Measurements from ENCODE around the gene NRIP3.
"Not testable (repeated sequence)": the region's sequence is repeated elsewhere in the genome, so short reads cannot be mapped to it uniquely, and the experiment has no call there.

NRIP3 gene

GRCh38 chr11:8967184-8967583, 36.6 kb downstream of the NRIP3 start:
- no peak for DNase-seq

- peak; percentile 82 for DNase-seq
Measured at GRCh38 chr11:8964324-8965320, 39.2 kb downstream of the NRIP3 start, which contains the start of gene TMEM9B. TMEM9B (minus strand) TSS chr11:8964442; CDS start chr11:8964313, 129 bp downstream.

GRCh38 chr11:8963569-8964323, 40.1 kb downstream of the NRIP3 start:
- DNase-seq = peak; percentile 82

- DNase-seq = no peak
Measured at GRCh38 chr11:8962841-8963240, 41.0 kb downstream of the NRIP3 start.

GRCh38 chr11:8961401-8961800, 42.4 kb downstream of the NRIP3 start:
- DNase-seq = no peak

GRCh38 chr11:8959546-8960166, 44.1 kb downstream of the NRIP3 start:
- DNase-seq = no peak

GRCh38 chr11:8956860-8957259, 46.9 kb downstream of the NRIP3 start:
- DNase-seq = no peak

GRCh38 chr11:8948886-8949285, 54.9 kb downstream of the NRIP3 start:
- DNase-seq = no peak

GRCh38 chr11:8947230-8947943, 56.4 kb downstream of the NRIP3 start:
- no peak for DNase-seq

- no peak for DNase-seq
Measured at GRCh38 chr11:8942518-8943066, 61.2 kb downstream of the NRIP3 start, which contains the start of gene ASCL3. ASCL3 (minus strand) TSS chr11:8943016; CDS start chr11:8938161, 4,855 bp downstream.

GRCh38 chr11:8941341-8942103, 62.3 kb downstream of the NRIP3 start:
- DNase-seq = no peak

GRCh38 chr11:8937659-8938058, 66.1 kb downstream of the NRIP3 start:
- no peak for DNase-seq

- no peak for DNase-seq
Measured at GRCh38 chr11:8937159-8937558, 66.6 kb downstream of the NRIP3 start.

GRCh38 chr11:8935789-8936188, 68.0 kb downstream of the NRIP3 start:
- not testable (repeated sequence) for DNase-seq

- DNase-seq = no peak
Measured at GRCh38 chr11:8934742-8935488, 68.9 kb downstream of the NRIP3 start.

GRCh38 chr11:8933931-8934330, 69.9 kb downstream of the NRIP3 start:
- DNase-seq = no peak

- DNase-seq = no peak
Measured at GRCh38 chr11:8932564-8933180, 71.1 kb downstream of the NRIP3 start, which contains the start of gene C11orf16. C11orf16 (minus strand) TSS chr11:8932947; CDS start chr11:8932308, 639 bp downstream.
